ENCODE results near the gene TRPC4.
"Not testable (repeated sequence)": the region's sequence is repeated elsewhere in the genome, so short reads cannot be mapped to it uniquely, and the experiment has no call there.

GRCh38 chr13:37589381-37589780 is 280.2 kb downstream of the TRPC4 start:
- TF ChIP-seq EZH2 (optimal IDR thresholded peaks at IDR 0.05; ENCODE audit: low read depth, low read length); CTCF (IDR thresholded peaks at IDR 0.05; ENCODE audit: low read length); EZH2phosphoT487 (IDR thresholded peaks at IDR 0.05; ENCODE audit: low read length): not testable (repeated sequence)

Measured in MM.1S (cell line).